Measurements from ENCODE around the gene PFKFB3.
"Not testable (repeated sequence)": the region's sequence is repeated elsewhere in the genome, so short reads cannot be mapped to it uniquely, and the experiment has no call there.

The PFKFB3 gene

DNA sequence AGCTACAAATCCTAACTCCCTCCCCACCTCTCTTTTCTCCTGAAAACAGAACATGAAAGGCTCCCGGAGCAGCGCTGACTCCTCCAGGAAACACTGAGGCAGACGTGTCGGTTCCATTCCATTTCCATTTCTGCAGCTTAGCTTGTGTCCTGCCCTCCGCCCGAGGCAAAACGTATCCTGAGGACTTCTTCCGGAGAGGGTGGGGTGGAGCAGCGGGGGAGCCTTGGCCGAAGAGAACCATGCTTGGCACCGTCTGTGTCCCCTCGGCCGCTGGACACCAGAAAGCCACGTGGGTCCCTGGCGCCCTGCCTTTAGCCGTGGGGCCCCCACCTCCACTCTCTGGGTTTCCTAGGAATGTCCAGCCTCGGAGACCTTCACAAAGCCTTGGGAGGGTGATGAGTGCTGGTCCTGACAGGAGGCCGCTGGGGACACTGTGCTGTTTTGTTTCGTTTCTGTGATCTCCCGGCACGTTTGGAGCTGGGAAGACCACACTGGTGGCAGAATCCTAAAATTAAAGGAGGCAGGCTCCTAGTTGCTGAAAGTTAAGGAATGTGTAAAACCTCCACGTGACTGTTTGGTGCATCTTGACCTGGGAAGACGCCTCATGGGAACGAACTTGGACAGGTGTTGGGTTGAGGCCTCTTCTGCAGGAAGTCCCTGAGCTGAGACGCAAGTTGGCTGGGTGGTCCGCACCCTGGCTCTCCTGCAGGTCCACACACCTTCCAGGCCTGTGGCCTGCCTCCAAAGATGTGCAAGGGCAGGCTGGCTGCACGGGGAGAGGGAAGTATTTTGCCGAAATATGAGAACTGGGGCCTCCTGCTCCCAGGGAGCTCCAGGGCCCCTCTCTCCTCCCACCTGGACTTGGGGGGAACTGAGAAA, 30.4 kb downstream of the PFKFB3 start:
- H3K27ac ChIP-seq (ENCODE audit: insufficient read depth, low read length, poor library complexity, severe bottlenecking), result no peak overlapping the region
- H3K4me3 ChIP-seq (ENCODE audit: insufficient read depth, low read depth, low read length, poor library complexity, severe bottlenecking), result no peak overlapping the region
- H3K36me3 ChIP-seq (ENCODE audit: control insufficient read depth, insufficient read depth, low read length), result peaks cover 37% of the 10 kb centered on the region
- H3K9me3 ChIP-seq (ENCODE audit: control insufficient read depth, low read length), result no peaks in the 10 kb centered on the region
- no peak for DNase-seq
- no peaks in the 10 kb centered on the region for H3K4me1 ChIP-seq (ENCODE audit: control insufficient read depth, insufficient read depth, low read length, poor library complexity, severe bottlenecking)
- H3K27me3 ChIP-seq (replicated peaks; ENCODE audit: control insufficient read depth, insufficient read depth, low read length, poor library complexity, severe bottlenecking), result no peaks in the 10 kb centered on the region

GRCh38 chr10:6233725-6234277, 31.1 kb downstream of the PFKFB3 start:
- Histone ChIP-seq H3K27me3 (replicated peaks; ENCODE audit: control insufficient read depth, insufficient read depth, low read length, poor library complexity, severe bottlenecking) (no peaks in the 10 kb centered on the region), H3K4me3 (ENCODE audit: insufficient read depth, low read depth, low read length, poor library complexity, severe bottlenecking) (no peak overlapping the region), H3K9me3 (ENCODE audit: control insufficient read depth, low read length) (no peaks in the 10 kb centered on the region), H3K27ac (ENCODE audit: insufficient read depth, low read length, poor library complexity, severe bottlenecking) (no peak overlapping the region), H3K36me3 (ENCODE audit: control insufficient read depth, insufficient read depth, low read length) (peaks cover 35% of the 10 kb centered on the region), H3K4me1 (ENCODE audit: control insufficient read depth, insufficient read depth, low read length, poor library complexity, severe bottlenecking) (no peaks in the 10 kb centered on the region)
- no peak for DNase-seq

DNA sequence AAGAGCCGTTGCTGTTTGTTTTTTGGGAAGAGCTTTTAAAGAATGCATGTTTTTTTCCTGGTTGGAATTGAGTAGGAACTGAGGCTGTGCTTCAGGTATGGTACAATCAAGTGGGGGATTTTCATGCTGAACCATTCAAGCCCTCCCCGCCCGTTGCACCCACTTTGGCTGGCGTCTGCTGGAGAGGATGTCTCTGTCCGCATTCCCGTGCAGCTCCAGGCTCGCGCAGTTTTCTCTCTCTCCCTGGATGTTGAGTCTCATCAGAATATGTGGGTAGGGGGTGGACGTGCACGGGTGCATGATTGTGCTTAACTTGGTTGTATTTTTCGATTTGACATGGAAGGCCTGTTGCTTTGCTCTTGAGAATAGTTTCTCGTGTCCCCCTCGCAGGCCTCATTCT, 31.6 kb downstream of the PFKFB3 start:
- DNase-seq, result no peak
- Histone ChIP-seq H3K4me1 (ENCODE audit: control insufficient read depth, insufficient read depth, low read length, poor library complexity, severe bottlenecking) (peaks cover 5% of the 10 kb centered on the region), H3K27ac (ENCODE audit: insufficient read depth, low read length, poor library complexity, severe bottlenecking) (no peak overlapping the region), H3K9me3 (ENCODE audit: control insufficient read depth, low read length) (no peaks in the 10 kb centered on the region), H3K4me3 (ENCODE audit: insufficient read depth, low read depth, low read length, poor library complexity, severe bottlenecking) (no peak overlapping the region), H3K36me3 (ENCODE audit: control insufficient read depth, insufficient read depth, low read length) (peaks cover 35% of the 10 kb centered on the region), H3K27me3 (replicated peaks; ENCODE audit: control insufficient read depth, insufficient read depth, low read length, poor library complexity, severe bottlenecking) (no peaks in the 10 kb centered on the region)

DNA sequence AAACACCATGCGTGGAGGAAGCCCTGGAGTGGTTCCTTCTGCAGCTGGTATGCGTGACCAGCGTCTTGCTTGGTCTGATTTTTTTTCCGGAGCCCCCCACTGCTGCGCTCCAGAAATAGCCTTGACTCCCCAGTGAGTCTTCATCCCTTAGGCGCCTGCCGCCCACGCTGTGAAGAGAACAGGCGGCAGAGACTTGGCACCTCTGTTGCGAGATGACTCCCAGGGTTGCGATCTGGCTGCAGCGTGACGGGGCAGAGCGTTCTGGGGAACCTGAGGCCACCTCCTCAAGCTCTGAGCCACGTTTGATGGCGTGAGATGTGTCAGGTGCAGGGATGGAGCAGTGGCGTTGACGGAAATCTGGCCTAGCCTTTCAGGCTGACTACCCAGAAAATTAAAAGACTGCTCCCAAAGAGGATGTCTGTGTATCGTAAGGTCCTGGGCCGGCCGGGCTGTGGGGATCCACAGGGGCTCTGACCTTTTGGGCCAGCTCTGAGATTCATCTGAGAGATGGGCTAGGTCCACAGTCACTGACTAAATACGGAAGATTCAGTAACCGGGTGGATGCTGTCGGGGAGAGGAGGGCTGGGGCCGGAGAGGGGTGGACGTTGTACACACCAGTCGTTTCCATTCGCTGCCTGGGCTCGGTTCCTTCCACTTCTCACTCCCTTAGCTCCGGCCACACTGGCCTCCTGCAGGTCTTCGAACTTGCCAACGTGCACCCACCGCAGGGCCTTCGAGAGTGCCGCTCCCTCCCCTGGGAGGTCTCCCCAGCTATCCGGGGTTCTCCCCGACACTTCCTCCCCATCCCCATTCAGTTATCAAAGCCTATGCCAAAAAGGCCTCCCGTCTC, 33.8 kb downstream of the PFKFB3 start:
- peaks cover 5% of the 10 kb centered on the region for H3K4me1 ChIP-seq (ENCODE audit: control insufficient read depth, insufficient read depth, low read length, poor library complexity, severe bottlenecking)
- peaks cover 29% of the 10 kb centered on the region for H3K36me3 ChIP-seq (ENCODE audit: control insufficient read depth, insufficient read depth, low read length)
- no peaks in the 10 kb centered on the region for H3K27me3 ChIP-seq (replicated peaks; ENCODE audit: control insufficient read depth, insufficient read depth, low read length, poor library complexity, severe bottlenecking)
- DNase-seq, result no peak
- no peaks in the 10 kb centered on the region for H3K9me3 ChIP-seq (ENCODE audit: control insufficient read depth, low read length)
- H3K4me3 ChIP-seq (ENCODE audit: insufficient read depth, low read depth, low read length, poor library complexity, severe bottlenecking), result no peak overlapping the region
- no peak overlapping the region for H3K27ac ChIP-seq (ENCODE audit: insufficient read depth, low read length, poor library complexity, severe bottlenecking)

DNA sequence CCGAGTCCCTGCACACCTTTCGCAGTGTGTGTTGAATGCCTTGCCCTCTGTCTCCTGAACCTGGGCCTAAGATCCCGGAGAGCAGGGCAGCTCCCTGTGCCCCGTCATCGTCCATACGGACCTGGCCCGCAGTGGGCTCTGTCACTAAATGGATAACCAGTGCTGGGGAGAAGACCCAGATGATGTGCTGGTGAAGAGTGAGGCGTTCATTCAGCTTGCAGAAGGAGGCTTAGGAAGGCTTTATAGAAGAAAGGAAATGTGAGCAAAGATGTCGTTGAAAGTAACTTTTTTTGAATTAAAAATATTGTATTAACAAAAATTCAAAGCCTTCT, 34.4 kb downstream of the PFKFB3 start:
- H3K36me3 ChIP-seq (ENCODE audit: control insufficient read depth, insufficient read depth, low read length), result peaks cover 23% of the 10 kb centered on the region
- no peaks in the 10 kb centered on the region for H3K27me3 ChIP-seq (replicated peaks; ENCODE audit: control insufficient read depth, insufficient read depth, low read length, poor library complexity, severe bottlenecking)
- peaks cover 5% of the 10 kb centered on the region for H3K4me1 ChIP-seq (ENCODE audit: control insufficient read depth, insufficient read depth, low read length, poor library complexity, severe bottlenecking)
- no peak for DNase-seq
- no peak overlapping the region for H3K27ac ChIP-seq (ENCODE audit: insufficient read depth, low read length, poor library complexity, severe bottlenecking)
- no peak overlapping the region for H3K4me3 ChIP-seq (ENCODE audit: insufficient read depth, low read depth, low read length, poor library complexity, severe bottlenecking)
- no peaks in the 10 kb centered on the region for H3K9me3 ChIP-seq (ENCODE audit: control insufficient read depth, low read length)

GRCh38 chr10:6238587-6239212, 36.0 kb downstream of the PFKFB3 start:
- H3K4me3 ChIP-seq (ENCODE audit: insufficient read depth, low read depth, low read length, poor library complexity, severe bottlenecking); DNase-seq; H3K27me3 ChIP-seq (replicated peaks; ENCODE audit: control insufficient read depth, insufficient read depth, low read length, poor library complexity, severe bottlenecking); H3K9me3 ChIP-seq (ENCODE audit: control insufficient read depth, low read length); H3K27ac ChIP-seq (ENCODE audit: insufficient read depth, low read length, poor library complexity, severe bottlenecking); H3K4me1 ChIP-seq (ENCODE audit: control insufficient read depth, insufficient read depth, low read length, poor library complexity, severe bottlenecking); H3K36me3 ChIP-seq (ENCODE audit: control insufficient read depth, insufficient read depth, low read length): not testable (repeated sequence)

DNA sequence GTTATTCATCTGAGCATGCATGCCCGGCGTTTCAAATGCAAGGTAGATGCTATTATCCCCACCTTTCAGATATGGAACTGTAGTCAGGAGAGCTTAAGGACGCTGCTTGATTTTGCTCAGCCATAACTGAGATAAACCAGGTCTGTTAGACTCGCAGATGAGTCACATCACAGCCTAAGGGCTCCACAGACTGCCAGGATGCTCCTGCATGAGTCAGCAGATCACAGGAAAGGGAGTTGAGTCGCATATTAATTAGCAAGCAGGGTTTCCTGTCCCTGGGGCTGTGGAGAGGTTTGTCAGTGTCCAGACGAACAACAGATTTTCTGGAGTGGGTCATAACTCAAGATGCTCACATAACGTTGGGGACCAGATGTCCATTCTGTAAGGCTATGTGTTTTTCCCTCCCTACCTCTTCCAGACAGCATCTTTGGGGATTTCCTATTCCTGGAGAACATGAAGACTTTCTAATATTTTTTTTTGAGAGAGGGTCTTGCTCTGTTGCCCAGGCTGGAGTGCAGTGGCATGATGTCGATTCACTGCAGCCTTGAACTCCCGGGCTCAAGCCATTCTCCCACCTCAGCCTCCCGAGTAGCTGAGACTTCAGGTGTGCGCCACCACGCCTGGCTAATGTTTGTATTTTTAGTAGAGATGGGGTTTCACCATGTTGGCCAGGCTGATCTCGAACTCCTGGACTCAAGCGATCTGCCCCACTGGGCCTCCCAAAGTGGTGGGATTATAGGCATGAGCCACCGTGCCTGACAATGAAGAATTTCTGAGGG, 36.7 kb downstream of the PFKFB3 start:
- Histone ChIP-seq H3K27ac (ENCODE audit: insufficient read depth, low read length, poor library complexity, severe bottlenecking) (no peak overlapping the region), H3K27me3 (replicated peaks; ENCODE audit: control insufficient read depth, insufficient read depth, low read length, poor library complexity, severe bottlenecking) (no peaks in the 10 kb centered on the region), H3K36me3 (ENCODE audit: control insufficient read depth, insufficient read depth, low read length) (peaks cover under 1% of the 10 kb centered on the region), H3K4me1 (ENCODE audit: control insufficient read depth, insufficient read depth, low read length, poor library complexity, severe bottlenecking) (peaks cover 5% of the 10 kb centered on the region), H3K4me3 (ENCODE audit: insufficient read depth, low read depth, low read length, poor library complexity, severe bottlenecking) (no peak overlapping the region), H3K9me3 (ENCODE audit: control insufficient read depth, low read length) (no peaks in the 10 kb centered on the region)
- DNase-seq, result peak; percentile 16 to 54 (median 49)

DNA sequence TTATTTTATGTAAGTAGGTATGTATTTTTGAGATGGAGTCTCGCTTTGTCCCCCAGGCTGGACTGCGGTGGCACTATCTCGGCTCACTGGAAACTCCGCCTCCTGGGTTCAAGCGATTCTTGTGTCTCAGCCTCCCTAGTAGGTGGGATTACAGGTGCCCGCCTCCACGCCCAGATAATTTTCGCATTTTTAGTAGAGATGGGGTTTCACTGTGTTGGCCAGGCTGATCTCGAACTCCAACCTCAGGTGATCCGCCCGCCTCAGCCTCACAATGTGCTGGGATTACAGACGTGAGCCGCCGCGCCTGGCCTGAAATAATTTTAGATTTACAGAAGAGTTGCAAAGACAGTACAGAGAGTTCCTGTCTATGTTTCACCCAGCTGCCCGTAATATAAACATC, 37.5 kb downstream of the PFKFB3 start:
- H3K9me3 ChIP-seq (ENCODE audit: control insufficient read depth, low read length), result no peaks in the 10 kb centered on the region

GRCh38 chr10:6242089-6242488, 39.4 kb downstream of the PFKFB3 start:
- no peaks in the 10 kb centered on the region for H3K9me3 ChIP-seq (ENCODE audit: control insufficient read depth, low read length)
- H3K27me3 ChIP-seq (replicated peaks; ENCODE audit: control insufficient read depth, insufficient read depth, low read length, poor library complexity, severe bottlenecking), result no peaks in the 10 kb centered on the region
- H3K4me1 ChIP-seq (ENCODE audit: control insufficient read depth, insufficient read depth, low read length, poor library complexity, severe bottlenecking), result peaks cover 5% of the 10 kb centered on the region
- H3K4me3 ChIP-seq (ENCODE audit: insufficient read depth, low read depth, low read length, poor library complexity, severe bottlenecking), result no peak overlapping the region
- no peak for DNase-seq
- no peak overlapping the region for H3K27ac ChIP-seq (ENCODE audit: insufficient read depth, low read length, poor library complexity, severe bottlenecking)
- no peaks in the 10 kb centered on the region for H3K36me3 ChIP-seq (ENCODE audit: control insufficient read depth, insufficient read depth, low read length)

More for the DNA sequence above, 37.5 kb downstream of the PFKFB3 start:
- Histone ChIP-seq H3K4me1 (ENCODE audit: control insufficient read depth, insufficient read depth, low read length, poor library complexity, severe bottlenecking) (peaks cover 5% of the 10 kb centered on the region), H3K36me3 (ENCODE audit: control insufficient read depth, insufficient read depth, low read length) (no peaks in the 10 kb centered on the region), H3K27me3 (replicated peaks; ENCODE audit: control insufficient read depth, insufficient read depth, low read length, poor library complexity, severe bottlenecking) (no peaks in the 10 kb centered on the region), H3K27ac (ENCODE audit: insufficient read depth, low read length, poor library complexity, severe bottlenecking) (no peak overlapping the region), H3K4me3 (ENCODE audit: insufficient read depth, low read depth, low read length, poor library complexity, severe bottlenecking) (no peak overlapping the region)
- no peak for DNase-seq

All from effector memory CD4-positive, alpha-beta T cell (primary cell).